SK-N-SH (cell line): ENCODE results near the gene CHCHD3. TPM values are rescaled to one million over a fixed set of nuclear protein-coding genes. Genes with fewer than 3 reads are reported as not detected.

Experiments used
- CTCF ChIA-PET: fragments of 300-600, 350-600 bp; formaldehyde crosslinking; extraction: SDS; loops from one replicate; lab custom pipeline; 2021; lab: Yijun Ruan, JAX
- POLR2A ChIA-PET: fragments of 350-600 bp; sonication (Branson Sonifier 250); formaldehyde crosslinking; extraction: SDS; loops from one replicate; lab custom pipeline; 2020; ENCODE audit warnings: antibody characterized with exemption, inconsistent platforms; lab: Yijun Ruan, JAX
- DNase-seq: peaks from one replicate; pipeline ENCODE4 v3.0.0; 2012
- H2AFZ ChIP-seq: fragments of 200-600 bp; sonication (generic); 2 replicates; pipeline ENCODE4 v1.8.1; 2016; ENCODE audit warnings: antibody characterized with exemption, mild to moderate bottlenecking, low read depth
- H3F3A ChIP-seq: fragments of 200-600 bp; sonication (generic); replicated peaks from 2 replicates; pipeline ENCODE3; 2016; ENCODE audit warnings: antibody characterized with exemption, mild to moderate bottlenecking; ENCODE audit not compliant: insufficient read depth
- H3K27ac ChIP-seq, 2 experiments: fragments of 200-500 bp in 1 of 2; fragments of 200-600 bp in 1 of 2; sonication (Bioruptor generic) in 1 of 2; sonication (generic), shearing (Covaris generic) in 1 of 2; 2 replicates each; pipeline versions ENCODE4 v1.5.1 to v1.6.1; 2014 to 2016; ENCODE audit warnings: low read depth in 2 of 2, inconsistent platforms in 1 of 2, low read length in 1 of 2, mild to moderate bottlenecking in 1 of 2, mixed read lengths in 1 of 2
- H3K27me3 ChIP-seq: fragments of 200-600 bp; sonication (generic), shearing (Covaris generic); 2 replicates; pipeline ENCODE4 v1.6.1; 2016; ENCODE audit warnings: mixed run types; ENCODE audit not compliant: insufficient read depth
- H3K36me3 ChIP-seq, 2 experiments: fragments of 200-500 bp in 1 of 2; fragments of 200-600 bp in 1 of 2; sonication (Bioruptor generic) in 1 of 2; sonication (generic) in 1 of 2; replicated peaks in 1 of 2; 2 replicates each; pipeline versions ENCODE3 to v1.5.1; 2014 to 2016; ENCODE audit warnings: low read length in 1 of 2, mild to moderate bottlenecking in 1 of 2; ENCODE audit not compliant: insufficient read depth in 2 of 2, control insufficient read depth in 1 of 2
- H3K4me1 ChIP-seq, 2 experiments: fragments of 200-500 bp in 1 of 2; fragments of 200-600 bp in 1 of 2; sonication (Bioruptor generic) in 1 of 2; sonication (generic), shearing (Covaris generic) in 1 of 2; 2 replicates each; pipeline versions ENCODE4 v1.5.1 to v1.6.1; 2014 to 2016; ENCODE audit warnings: low read depth in 1 of 2, low read length in 1 of 2, mixed run types in 1 of 2; ENCODE audit not compliant: insufficient read depth in 2 of 2, control insufficient read depth in 1 of 2
- H3K4me2 ChIP-seq: fragments of 200-600 bp; sonication (generic), shearing (Covaris generic); 2 replicates; pipeline ENCODE4 v1.6.1; 2017; ENCODE audit warnings: mixed run types
- H3K4me3 ChIP-seq, 2 experiments: fragments of 200-500 bp in 1 of 2; fragments of 200-600 bp in 1 of 2; sonication (Bioruptor generic) in 1 of 2; sonication (generic), shearing (Covaris generic) in 1 of 2; 2 replicates each; pipeline versions ENCODE4 v1.5.1 to v1.8.1; 2014 to 2016; ENCODE audit warnings: low read depth in 2 of 2, inconsistent platforms in 1 of 2, low read length in 1 of 2, mild to moderate bottlenecking in 1 of 2, mixed read lengths in 1 of 2, moderate library complexity in 1 of 2
- H3K79me2 ChIP-seq: fragments of 200-600 bp; sonication (generic); 2 replicates; pipeline ENCODE4 v1.8.1; 2017; ENCODE audit warnings: mild to moderate bottlenecking; ENCODE audit not compliant: insufficient read depth
- H3K9ac ChIP-seq: fragments of 200-600 bp; sonication (generic); 2 replicates; pipeline ENCODE4 v1.6.1; 2017; ENCODE audit warnings: mixed run types
- H3K9me2 ChIP-seq: fragments of 200-600 bp; sonication (generic); 2 replicates; pipeline ENCODE4 v1.6.1; 2017; ENCODE audit warnings: mixed run types
- H3K9me3 ChIP-seq: fragments of 200-600 bp; sonication (generic); 2 replicates; pipeline ENCODE4 v1.6.1; 2017; ENCODE audit warnings: mixed run types, mild to moderate bottlenecking, moderate library complexity
- H4K20me1 ChIP-seq: fragments of 200-600 bp; sonication (generic); 2 replicates; pipeline ENCODE4 v1.6.1; 2017; ENCODE audit warnings: mild to moderate bottlenecking, mixed run types; ENCODE audit not compliant: insufficient read depth
- CHD2 ChIP-seq: fragments of 150-350 bp; IDR thresholded peaks from 2 replicates; pipeline ENCODE4 v1.6.1; 2018; ENCODE audit warnings: low read length; ENCODE audit not compliant: partially characterized antibody
- CTCF ChIP-seq: fragments of 200-600 bp; sonication (generic); IDR thresholded peaks from 2 replicates; pipeline ENCODE4 v1.6.1; 2017; ENCODE audit warnings: antibody characterized with exemption, mild to moderate bottlenecking, moderate library complexity
- EP300 ChIP-seq, 2 experiments: IDR thresholded peaks; 2 replicates each; pipeline versions ENCODE4 v1.4.0 to v1.6.1; 2012; ENCODE audit warnings: borderline replicate concordance in 1 of 2, low read depth in 1 of 2, low read length in 1 of 2
- EZH2phosphoT487 ChIP-seq: fragments of 200-600 bp; sonication (generic); IDR thresholded peaks from 2 replicates; pipeline ENCODE4 v1.6.1; 2017; ENCODE audit warnings: low read depth, mixed run types, mild to moderate bottlenecking, antibody characterized with exemption, moderate library complexity, borderline replicate concordance
- FOXJ3 ChIP-seq: sonication (generic); formaldehyde crosslinking; IDR thresholded peaks from 2 replicates; pipeline ENCODE4 v1.5.1; 2020; ENCODE audit warnings: mild to moderate bottlenecking, missing genetic modification reagents
- FOXM1 ChIP-seq: IDR thresholded peaks from 2 replicates; pipeline ENCODE4 v1.4.0; 2012; ENCODE audit warnings: low read depth, mild to moderate bottlenecking
- IRF3 ChIP-seq: fragments of 150-350 bp; IDR thresholded peaks from 2 replicates; pipeline ENCODE4 v1.6.1; 2016; ENCODE audit warnings: mild to moderate bottlenecking, low read depth, low read length
- JUND ChIP-seq: IDR thresholded peaks from 2 replicates; pipeline ENCODE4 v1.4.0; 2012
- MAX ChIP-seq: IDR thresholded peaks from 2 replicates; pipeline ENCODE4 v1.4.0; 2012; ENCODE audit warnings: low read depth
- NFIC ChIP-seq: IDR thresholded peaks from 2 replicates; pipeline ENCODE4 v1.4.0; 2012; ENCODE audit warnings: borderline replicate concordance
- NRF1 ChIP-seq: IDR thresholded peaks from 2 replicates; pipeline ENCODE4 v1.6.1; 2012; ENCODE audit warnings: low read depth, mild to moderate bottlenecking, low read length
- PBX3 ChIP-seq: IDR thresholded peaks from 2 replicates; pipeline ENCODE4; 2012
- RCOR1 ChIP-seq: fragments of 150-350 bp; IDR thresholded peaks from 2 replicates; pipeline ENCODE4 v1.6.1; 2017; ENCODE audit warnings: antibody characterized with exemption, low read length
- SMC3 ChIP-seq: IDR thresholded peaks from 2 replicates; pipeline ENCODE4 v1.6.1; 2012; ENCODE audit warnings: low read depth, low read length, improper control_type of control experiment
- TCF12 ChIP-seq: IDR thresholded peaks from 2 replicates; pipeline ENCODE4 v1.4.0; 2012
- TEAD4 ChIP-seq: IDR thresholded peaks from 2 replicates; pipeline ENCODE4 v1.4.0; 2012; ENCODE audit warnings: mild to moderate bottlenecking, borderline replicate concordance; ENCODE audit not compliant: insufficient read depth
- USF1 ChIP-seq: IDR thresholded peaks from 2 replicates; pipeline ENCODE4 v1.4.0; 2012; ENCODE audit warnings: low read depth, borderline replicate concordance
- YY1 ChIP-seq: IDR thresholded peaks from 2 replicates; pipeline ENCODE4 v1.4.0; 2012; ENCODE audit warnings: low read depth, mild to moderate bottlenecking
- WGBS: methylation state at CpG from one replicate; pipeline ENCODE4 v1.1.6; 2017; ENCODE audit warnings: low lambda C conversion rate; 5-methylcytosine and 5-hydroxymethylcytosine counted together
- polyA plus RNA-seq, 3 experiments: library from polyadenylated mRNA; depleted of rRNA; stranded (reverse); fragments of >200 nt; gene quantifications; 2 replicates each; pipeline ENCODE4 v1.2.3, GENCODE V29; 2012

Gene CHCHD3
- polyA plus RNA-seq, 1 of the 3 experiments (the other 2 are of a cell fraction), result 97.1 TPM

- WGBS, result 91% methylated on average over 11 of the region's 11 CpGs
- POLR2A ChIA-PET, result no interaction called here
- no peak overlapping the region for H3K27ac ChIP-seq
- no peak overlapping the region for H3K4me3 ChIP-seq
- no peak for DNase-seq
- TF ChIP-seq TCF12 (no peak), IRF3 (no peak), SMC3 (no peak), EZH2phosphoT487 (no peak), PBX3 (no peak), JUND (no peak), FOXM1 (no peak), USF1 (no peak), RCOR1 (no peak), EP300 (IDR thresholded peaks at IDR 0.05; ENCODE audit: borderline replicate concordance in 1 of 2, low read depth in 1 of 2, low read length in 1 of 2) (no peak), CHD2 (no peak), FOXJ3 (CRISPR knock-in tag) (no peak), NFIC (no peak), NRF1 (no peak), TEAD4 (no peak), MAX (no peak), CTCF (no peak), YY1 (no peak)
- no peaks in the 10 kb centered on the region for H3F3A ChIP-seq
- no peaks in the 10 kb centered on the region for H4K20me1 ChIP-seq
- no peak overlapping the region for H3K4me2 ChIP-seq
- no peaks in the 10 kb centered on the region; a peak in 2 of 4 replicates for H3K4me1 ChIP-seq
- H3K79me2 ChIP-seq, result no peaks in the 10 kb centered on the region; the same call in 1 of the 2 replicates
- H3K9me2 ChIP-seq, result no peaks in the 10 kb centered on the region; the same call in 1 of the 2 replicates
- CTCF ChIA-PET, result interaction anchor here (1.1 kb wide), 1 partner anchor 17 kb away, joined by 3 read pairs; no protein-coding TSS in a partner anchor
- H3K9me3 ChIP-seq, result peaks cover 6% of the 10 kb centered on the region; the same call in 1 of the 2 replicates
- H3K36me3 ChIP-seq, result peaks cover 4 to 8% of the 10 kb centered on the region in 2 experiments
- no peak overlapping the region for H3K9ac ChIP-seq
- no peaks in the 10 kb centered on the region for H3K27me3 ChIP-seq
- no peak overlapping the region for H2AFZ ChIP-seq
Measured at GRCh38 chr7:132865366-132866143, 216.3 kb downstream of the CHCHD3 start.
